Cardiac muscle cell (in vitro differentiated cells and primary cell): Measurements from ENCODE around the gene RBBP5. TPM values are rescaled to one million over a fixed set of nuclear protein-coding genes. Genes with fewer than 3 reads are reported as not detected.

Experiments used
- DNase-seq, 2 donors: peaks; one replicate each; pipeline versions ENCODE4 v3.0.0 to v3.0.0-alpha.2; 2010 to 2017; ENCODE audit warnings: low read depth in 1 of 2, low spot score in 1 of 2
- H3K27ac ChIP-seq: fragments of 200-600 bp; sonication (generic); 2 replicates; pipeline ENCODE4 v1.5.1; 2016
- H3K27me3 ChIP-seq: fragments of 200-600 bp; sonication (generic); 2 replicates; pipeline ENCODE4 v1.6.0; 2016; ENCODE audit warnings: control low read depth
- H3K36me3 ChIP-seq: fragments of 200-600 bp; sonication (generic); 2 replicates; pipeline ENCODE4 v1.5.1; 2016; ENCODE audit warnings: control low read depth
- H3K4me1 ChIP-seq: fragments of 200-600 bp; sonication (generic); 2 replicates; pipeline ENCODE4 v1.8.1; 2017; ENCODE audit warnings: low read depth, mild to moderate bottlenecking, mixed run types
- H3K4me3 ChIP-seq: fragments of 200-600 bp; sonication (generic); 2 replicates; pipeline ENCODE4 v1.5.1; 2016; ENCODE audit warnings: mild to moderate bottlenecking
- H3K9me3 ChIP-seq: fragments of 200-600 bp; sonication (generic); 2 replicates; pipeline ENCODE4 v1.5.1; 2017; ENCODE audit warnings: low read depth, mild to moderate bottlenecking, control low read depth
- polyA plus RNA-seq: library from polyadenylated mRNA; unstranded; fragments of >200 nt; fragmentation: Nextera tagmentation; extraction: Ambion mirVana; gene quantifications from 2 replicates; pipeline ENCODE4 v1.2.1, GENCODE V29; 2016
- total RNA-seq: library from RNA; depleted of rRNA; stranded (reverse); fragments of >200 nt; gene quantifications from 2 replicates; pipeline ENCODE4 v1.2.3, GENCODE V29; 2016
- TF ChIP-seq, protein P1 (sequence below): IDR thresholded peaks from 2 replicates; pipeline ENCODE4 v1.5.1; 2012; ENCODE audit warnings: low read depth, mild to moderate bottlenecking, low read length

Gene RBBP5
- total and polyA plus RNA-seq, 2 experiments from 2014 or later = 8.1 to 9.2 TPM

- Histone ChIP-seq H3K4me1 (no peaks in the 10 kb centered on the region), H3K36me3 (no peaks in the 10 kb centered on the region), H3K9me3 (no peaks in the 10 kb centered on the region), H3K27ac (no peak overlapping the region), H3K27me3 (no peaks in the 10 kb centered on the region), H3K4me3 (no peak overlapping the region)
- peak in 1 of 2 donors; percentile 58 for DNase-seq
- TF ChIP-seq, protein P1, sequence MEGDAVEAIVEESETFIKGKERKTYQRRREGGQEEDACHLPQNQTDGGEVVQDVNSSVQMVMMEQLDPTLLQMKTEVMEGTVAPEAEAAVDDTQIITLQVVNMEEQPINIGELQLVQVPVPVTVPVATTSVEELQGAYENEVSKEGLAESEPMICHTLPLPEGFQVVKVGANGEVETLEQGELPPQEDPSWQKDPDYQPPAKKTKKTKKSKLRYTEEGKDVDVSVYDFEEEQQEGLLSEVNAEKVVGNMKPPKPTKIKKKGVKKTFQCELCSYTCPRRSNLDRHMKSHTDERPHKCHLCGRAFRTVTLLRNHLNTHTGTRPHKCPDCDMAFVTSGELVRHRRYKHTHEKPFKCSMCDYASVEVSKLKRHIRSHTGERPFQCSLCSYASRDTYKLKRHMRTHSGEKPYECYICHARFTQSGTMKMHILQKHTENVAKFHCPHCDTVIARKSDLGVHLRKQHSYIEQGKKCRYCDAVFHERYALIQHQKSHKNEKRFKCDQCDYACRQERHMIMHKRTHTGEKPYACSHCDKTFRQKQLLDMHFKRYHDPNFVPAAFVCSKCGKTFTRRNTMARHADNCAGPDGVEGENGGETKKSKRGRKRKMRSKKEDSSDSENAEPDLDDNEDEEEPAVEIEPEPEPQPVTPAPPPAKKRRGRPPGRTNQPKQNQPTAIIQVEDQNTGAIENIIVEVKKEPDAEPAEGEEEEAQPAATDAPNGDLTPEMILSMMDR = no peak
Observed at GRCh38 chr1:205077158-205077933, 44.4 kb downstream of the RBBP5 start.

GRCh38 chr1:205076245-205076761 lies 45.5 kb downstream of the RBBP5 start:
- Histone ChIP-seq H3K4me1 (no peaks in the 10 kb centered on the region), H3K27me3 (no peaks in the 10 kb centered on the region), H3K27ac (no peak overlapping the region), H3K36me3 (no peaks in the 10 kb centered on the region), H3K9me3 (no peaks in the 10 kb centered on the region), H3K4me3 (no peak overlapping the region)
- TF ChIP-seq, protein P1 = no peak
- DNase-seq = no peak

GRCh38 chr1:205075642-205076155 lies 46.1 kb downstream of the RBBP5 start:
- H3K27me3 ChIP-seq = no peaks in the 10 kb centered on the region
- no peak overlapping the region for H3K4me3 ChIP-seq
- no peak for DNase-seq
- no peaks in the 10 kb centered on the region for H3K9me3 ChIP-seq
- H3K27ac ChIP-seq = no peak overlapping the region
- no peaks in the 10 kb centered on the region for H3K4me1 ChIP-seq
- TF ChIP-seq, protein P1 = no peak
- H3K36me3 ChIP-seq = no peaks in the 10 kb centered on the region

DNA sequence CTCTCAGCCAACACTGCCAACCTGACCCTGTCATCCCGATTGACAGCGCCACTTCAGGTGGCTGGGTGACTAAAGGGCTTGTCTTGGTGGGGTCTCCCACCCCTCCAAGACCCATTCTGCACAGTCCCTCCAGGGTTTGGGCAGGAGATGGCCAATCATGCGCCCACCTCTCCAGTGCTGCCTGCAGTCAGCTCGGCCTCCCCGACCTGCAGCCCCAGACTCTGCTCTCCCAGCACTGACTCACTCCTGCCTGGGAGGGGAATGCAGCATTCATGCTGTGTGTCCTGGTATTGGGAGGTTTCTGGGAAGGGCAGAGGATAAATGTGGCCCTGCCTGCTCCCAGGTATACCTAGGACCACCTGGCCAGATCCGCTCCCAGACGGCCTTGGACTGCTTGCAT lies 47.3 kb downstream of the RBBP5 start:
- Histone ChIP-seq H3K9me3 (no peaks in the 10 kb centered on the region), H3K4me3 (no peak overlapping the region), H3K27ac (no peak overlapping the region), H3K36me3 (no peaks in the 10 kb centered on the region), H3K27me3 (no peaks in the 10 kb centered on the region), H3K4me1 (no peaks in the 10 kb centered on the region)
- TF ChIP-seq, protein P1 = no peak
- DNase-seq = no peak

GRCh38 chr1:205074084-205074483 lies 47.7 kb downstream of the RBBP5 start:
- Histone ChIP-seq H3K4me3 (no peak overlapping the region), H3K9me3 (no peaks in the 10 kb centered on the region), H3K36me3 (no peaks in the 10 kb centered on the region), H3K27me3 (no peaks in the 10 kb centered on the region), H3K27ac (no peak overlapping the region), H3K4me1 (no peaks in the 10 kb centered on the region)
- TF ChIP-seq, protein P1 = no peak
- no peak for DNase-seq
